ENCODE measurements around the gene FBXL12. TPM values are rescaled to one million over a fixed set of nuclear protein-coding genes. Genes with fewer than 3 reads are reported as not detected.
"Not testable (repeated sequence)": the region's sequence is repeated elsewhere in the genome, so short reads cannot be mapped to it uniquely, and the experiment has no call there.

Gene FBXL12
- polyA plus RNA-seq, 1 donor from 2014 or later = 31.5 TPM

GRCh38 chr19:9820034-9820433, 1.2 kb upstream of the FBXL12 start:
- Histone ChIP-seq H3K79me2 (replicated peaks; ENCODE audit: insufficient read depth, low read length) (peaks cover 19% of the 10 kb centered on the region), H3K4me2 (ENCODE audit: low read length) (peak overlapping the region; percentile 76), H3K4me3 (ENCODE audit: low read length) (peak overlapping the region; percentile 98), H3K27ac (ENCODE audit: low read length) (peak overlapping the region; percentile 91), H3K9ac (ENCODE audit: low read length) (peak overlapping the region; percentile 85)
- H2AFZ ChIP-seq (ENCODE audit: low read depth, low read length); H3K9me3 ChIP-seq (ENCODE audit: low read length); H3K27me3 ChIP-seq (ENCODE audit: insufficient read depth, low read depth, low read length); H3K36me3 ChIP-seq (ENCODE audit: insufficient read depth, low read length); H4K20me1 ChIP-seq (ENCODE audit: insufficient read depth); H3F3A ChIP-seq (ENCODE audit: insufficient read depth, low read length, poor library complexity, severe bottlenecking); H3K9me2 ChIP-seq (ENCODE audit: insufficient read depth, low read length): not testable (repeated sequence)

GRCh38 chr19:9819596-9819909, 674 bp upstream of the FBXL12 start:
- Histone ChIP-seq H3K9ac (ENCODE audit: low read length) (peak overlapping the region; percentile 85), H3K9me3 (ENCODE audit: low read length) (no peaks in the 10 kb centered on the region), H3K4me3 (ENCODE audit: low read length) (peak overlapping the region; percentile 98), H3K4me2 (ENCODE audit: low read length) (peak overlapping the region; percentile 76), H3K27me3 (ENCODE audit: insufficient read depth, low read depth, low read length) (no peaks in the 10 kb centered on the region), H4K20me1 (ENCODE audit: insufficient read depth) (no peaks in the 10 kb centered on the region), H3K36me3 (ENCODE audit: insufficient read depth, low read length) (no peaks in the 10 kb centered on the region), H2AFZ (ENCODE audit: low read depth, low read length) (no peak overlapping the region), H3F3A (ENCODE audit: insufficient read depth, low read length, poor library complexity, severe bottlenecking) (no peaks in the 10 kb centered on the region), H3K9me2 (ENCODE audit: insufficient read depth, low read length) (no peaks in the 10 kb centered on the region), H3K27ac (ENCODE audit: low read length) (peak overlapping the region; percentile 91), H3K79me2 (replicated peaks; ENCODE audit: insufficient read depth, low read length) (peaks cover 19% of the 10 kb centered on the region)
- TF ChIP-seq POLR2AphosphoS5 (IDR thresholded peaks at IDR 0.05) = peak; percentile 36
- TF ChIP-seq CTCF (IDR thresholded peaks at IDR 0.05; ENCODE audit: poor library complexity, severe bottlenecking) = no peak

GRCh38 chr19:9818175-9818733, 625 bp downstream of the FBXL12 start:
- H3K4me2 ChIP-seq (ENCODE audit: low read length) = peak overlapping the region; percentile 82
- H3K9me3 ChIP-seq (ENCODE audit: low read length) = no peaks in the 10 kb centered on the region
- peak overlapping the region; percentile 85 for H3K9ac ChIP-seq (ENCODE audit: low read length)
- no peaks in the 10 kb centered on the region for H4K20me1 ChIP-seq (ENCODE audit: insufficient read depth)
- TF ChIP-seq EZH2 (IDR thresholded peaks at IDR 0.05; ENCODE audit: borderline replicate concordance, insufficient read depth, low read length, poor library complexity, severe bottlenecking) (no peak), CTCF (IDR thresholded peaks at IDR 0.05; ENCODE audit: poor library complexity, severe bottlenecking) (no peak), MXI1 (conservative IDR thresholded peaks at IDR 0.05; ENCODE audit: poor library complexity, severe bottlenecking) (no peak), POLR2AphosphoS5 (IDR thresholded peaks at IDR 0.05) (no peak), RAD21 (conservative IDR thresholded peaks at IDR 0.05) (no peak), REST (IDR thresholded peaks at IDR 0.05; ENCODE audit: borderline replicate concordance) (no peak), SMC3 (conservative IDR thresholded peaks at IDR 0.05; ENCODE audit: poor library complexity) (no peak), TAF1 (IDR thresholded peaks at IDR 0.05; ENCODE audit: low read depth) (no peak), EP300 (conservative IDR thresholded peaks at IDR 0.05; ENCODE audit: poor library complexity, severe bottlenecking) (no peak)
- H3K79me2 ChIP-seq (replicated peaks; ENCODE audit: insufficient read depth, low read length) = peaks cover 19% of the 10 kb centered on the region
- no peaks in the 10 kb centered on the region for H3K27me3 ChIP-seq (ENCODE audit: insufficient read depth, low read depth, low read length)
- H2AFZ ChIP-seq (ENCODE audit: low read depth, low read length) = peak overlapping the region; percentile 86
- H3K9me2 ChIP-seq (ENCODE audit: insufficient read depth, low read length) = no peaks in the 10 kb centered on the region
- H3K4me3 ChIP-seq (ENCODE audit: low read length) = peak overlapping the region; percentile 98
- H3K36me3 ChIP-seq (ENCODE audit: insufficient read depth, low read length) = no peaks in the 10 kb centered on the region
- H3F3A ChIP-seq (ENCODE audit: insufficient read depth, low read length, poor library complexity, severe bottlenecking) = no peaks in the 10 kb centered on the region
- peak overlapping the region; percentile 91 for H3K27ac ChIP-seq (ENCODE audit: low read length)
